IMR-90 (cell line): ENCODE results near the gene CHL1. TPM values are rescaled to one million over a fixed set of nuclear protein-coding genes. Genes with fewer than 3 reads are reported as not detected.

Experiments
- ATAC-seq: fragments of 200-7000 bp; cut with Tn5 transposase; 2 replicates; pipeline ENCODE4 v1.9.1; 2020; ENCODE audit warnings: low read depth, mild to moderate bottlenecking, moderate library complexity
- BruUV-seq: library from RNA; stranded (reverse); fragments of 400-500 nt; replicated peaks from 2 replicates; lab custom pipeline; 2021; lab: Mats Ljungman, UMichigan
- CTCF ChIA-PET: fragments of 300-600 bp; formaldehyde crosslinking; extraction: SDS; loops from one replicate; lab custom pipeline; 2021; ENCODE audit warnings: antibody characterized with exemption; lab: Yijun Ruan, JAX
- POLR2A ChIA-PET: fragments of 300-600 bp; sonication (Branson Sonifier 250); formaldehyde crosslinking; loops from one replicate; lab custom pipeline; 2022; ENCODE audit warnings: antibody characterized with exemption; ENCODE audit not compliant: unreplicated experiment; lab: Charles Lee
- DNase-seq: peaks from one replicate; pipeline ENCODE4 v3.0.0; 2013
- H2AFZ ChIP-seq: replicated peaks from 2 replicates; pipeline ENCODE3; 2013; ENCODE audit warnings: low read length, mild to moderate bottlenecking; ENCODE audit not compliant: poor library complexity
- H2AK5ac ChIP-seq: 2 replicates; pipeline ENCODE4 v1.6.1; 2013; ENCODE audit warnings: low read depth, low read length, inconsistent platforms
- H2AK9ac ChIP-seq: replicated peaks from 2 replicates; pipeline ENCODE3; 2013; ENCODE audit warnings: mild to moderate bottlenecking, low read depth, low read length, moderate library complexity; ENCODE audit not compliant: poor library complexity
- H2BK120ac ChIP-seq: 2 replicates; pipeline ENCODE4 v1.6.1; 2013; ENCODE audit warnings: low read depth, low read length, inconsistent platforms
- H2BK15ac ChIP-seq: 3 replicates; pipeline ENCODE4 v1.6.1; 2013; ENCODE audit warnings: low read depth, low read length, inconsistent platforms
- H2BK20ac ChIP-seq: 2 replicates; pipeline ENCODE4 v1.6.1; 2013; ENCODE audit warnings: low read depth, mild to moderate bottlenecking, inconsistent platforms, low read length, moderate library complexity
- H2BK5ac ChIP-seq: 2 replicates; pipeline ENCODE4 v1.6.1; 2013; ENCODE audit warnings: mild to moderate bottlenecking, low read depth, low read length, inconsistent platforms; ENCODE audit not compliant: poor library complexity, severe bottlenecking
- H3K14ac ChIP-seq: replicated peaks from 2 replicates; pipeline ENCODE4 v1.6.1; 2013; ENCODE audit warnings: low read depth, low read length, inconsistent platforms
- H3K18ac ChIP-seq: 2 replicates; pipeline ENCODE4 v1.6.1; 2013; ENCODE audit warnings: low read depth, low read length, control low read depth
- H3K23ac ChIP-seq: 2 replicates; pipeline ENCODE4 v1.6.1; 2013; ENCODE audit warnings: low read depth, low read length, inconsistent platforms
- H3K27ac ChIP-seq: 2 replicates; pipeline ENCODE4 v1.5.1; 2013; ENCODE audit warnings: mild to moderate bottlenecking, control low read depth, low read length; ENCODE audit not compliant: insufficient read depth
- H3K27me3 ChIP-seq: 2 replicates; pipeline ENCODE4 v1.6.1; 2013; ENCODE audit warnings: low read length; ENCODE audit not compliant: control insufficient read depth, insufficient read depth
- H3K36me3 ChIP-seq: 2 replicates; pipeline ENCODE4 v1.6.1; 2013; ENCODE audit warnings: low read length, mixed read lengths; ENCODE audit not compliant: control insufficient read depth, insufficient read depth
- H3K4ac ChIP-seq: 2 replicates; pipeline ENCODE4 v1.6.1; 2013; ENCODE audit warnings: low read depth, low read length, inconsistent platforms
- H3K4me1 ChIP-seq: 2 replicates; pipeline ENCODE4 v1.6.1; 2013; ENCODE audit warnings: low read length, mixed read lengths; ENCODE audit not compliant: control insufficient read depth, insufficient read depth
- H3K4me2 ChIP-seq: 2 replicates; pipeline ENCODE4 v1.6.1; 2013; ENCODE audit warnings: low read depth, mild to moderate bottlenecking, control low read depth, low read length, moderate library complexity
- H3K4me3 ChIP-seq: 2 replicates; pipeline ENCODE4 v1.5.1; 2013; ENCODE audit warnings: low read depth, mild to moderate bottlenecking, control low read depth, low read length, moderate library complexity; ENCODE audit not compliant: insufficient read depth
- H3K56ac ChIP-seq: 2 replicates; pipeline ENCODE4 v1.6.1; 2013; ENCODE audit warnings: low read length, inconsistent platforms; ENCODE audit not compliant: insufficient read depth; ENCODE audit errors: extremely low read depth
- H3K79me1 ChIP-seq, 2 experiments: 2 replicates each; pipeline ENCODE4 v1.6.1; 2013; ENCODE audit warnings: low read length in 2 of 2, inconsistent platforms in 1 of 2, low read depth in 1 of 2
- H3K9ac ChIP-seq: 2 replicates; pipeline ENCODE4 v1.6.1; 2013; ENCODE audit warnings: low read depth, low read length, control low read depth
- H3K9me1 ChIP-seq: 2 replicates; pipeline ENCODE4 v1.6.1; 2013; ENCODE audit warnings: low read length, inconsistent platforms; ENCODE audit not compliant: insufficient read depth
- H3K9me3 ChIP-seq: 2 replicates; pipeline ENCODE4 v1.6.1; 2013; ENCODE audit warnings: low read length; ENCODE audit not compliant: control insufficient read depth, insufficient read depth
- H4K20me1 ChIP-seq: 2 replicates; pipeline ENCODE4 v1.6.1; 2013; ENCODE audit warnings: low read length, inconsistent platforms; ENCODE audit not compliant: insufficient read depth
- H4K5ac ChIP-seq: 2 replicates; pipeline ENCODE4 v1.6.1; 2013; ENCODE audit warnings: mild to moderate bottlenecking, low read depth, low read length, control low read depth
- H4K8ac ChIP-seq, 2 experiments: 2 replicates each; pipeline ENCODE4 v1.6.1; 2013; ENCODE audit warnings: low read depth in 2 of 2, low read length in 2 of 2, control low read depth in 1 of 2, inconsistent platforms in 1 of 2
- H4K91ac ChIP-seq: 2 replicates; pipeline ENCODE4 v1.6.1; 2013; ENCODE audit warnings: low read depth, low read length, inconsistent platforms; ENCODE audit not compliant: insufficient read depth
- BHLHE40 ChIP-seq: fragments of 150-350 bp; IDR thresholded peaks from 2 replicates; pipeline ENCODE4 v1.6.1; 2016; ENCODE audit warnings: mild to moderate bottlenecking, low read depth, low read length
- CEBPB ChIP-seq: IDR thresholded peaks from 2 replicates; pipeline ENCODE4 v1.6.1; 2012; ENCODE audit warnings: low read depth, low read length, improper control_type of control experiment
- CHD1 ChIP-seq: IDR thresholded peaks from 2 replicates; pipeline ENCODE4 v1.6.1; 2012; ENCODE audit warnings: low read depth, low read length, improper control_type of control experiment
- FOS ChIP-seq: fragments of 150-350 bp; IDR thresholded peaks from 2 replicates; pipeline ENCODE4 v1.6.1; 2016; ENCODE audit warnings: low read depth, low read length
- MAFK ChIP-seq: IDR thresholded peaks from 2 replicates; pipeline ENCODE4 v1.6.1; 2012; ENCODE audit warnings: low read depth, low read length, improper control_type of control experiment
- MAZ ChIP-seq: IDR thresholded peaks from 2 replicates; pipeline ENCODE4 v1.6.1; 2012; ENCODE audit warnings: low read depth, mild to moderate bottlenecking, low read length, improper control_type of control experiment, moderate library complexity, borderline replicate concordance
- MXI1 ChIP-seq: IDR thresholded peaks from 2 replicates; pipeline ENCODE4 v1.6.1; 2012; ENCODE audit warnings: low read depth, mild to moderate bottlenecking, low read length, moderate library complexity, borderline replicate concordance
- NFE2L2 ChIP-seq: fragments of 150-350 bp; IDR thresholded peaks from 2 replicates; pipeline ENCODE4 v1.6.1; 2016; ENCODE audit warnings: low read depth, mild to moderate bottlenecking, low read length
- POLR2A ChIP-seq: IDR thresholded peaks from 2 replicates; pipeline ENCODE4 v1.6.1; 2012; ENCODE audit warnings: mild to moderate bottlenecking, low read depth, low read length
- RAD21 ChIP-seq: IDR thresholded peaks from 2 replicates; pipeline ENCODE4 v1.6.1; 2012; ENCODE audit warnings: low read length, improper control_type of control experiment
- RCOR1 ChIP-seq: IDR thresholded peaks from 2 replicates; pipeline ENCODE4 v1.6.1; 2012; ENCODE audit warnings: mild to moderate bottlenecking, low read length, improper control_type of control experiment; ENCODE audit not compliant: insufficient replicate concordance
- RFX5 ChIP-seq: IDR thresholded peaks from 2 replicates; pipeline ENCODE4 v1.8.0; 2012; ENCODE audit warnings: low read depth, mild to moderate bottlenecking, low read length, moderate library complexity
- SMC3 ChIP-seq: fragments of 150-350 bp; IDR thresholded peaks from 2 replicates; pipeline ENCODE4 v1.6.1; 2016; ENCODE audit warnings: low read depth, mild to moderate bottlenecking, antibody characterized with exemption, low read length, moderate library complexity
- WGBS, 2 experiments: methylation state at CpG; one replicate each; pipeline versions ENCODE4 v1.1.5 to v1.1.7; 2013; ENCODE audit warnings: missing lambda C conversion rate in 2 of 2; ENCODE audit not compliant: insufficient read length in 1 of 2; ENCODE audit errors: extremely low coverage in 2 of 2; 5-methylcytosine and 5-hydroxymethylcytosine counted together
- dilution Hi-C: fragments of 300-500 bp; cut with HindIII; formaldehyde crosslinking; loops from one replicate; pipeline ENCODE4 v1.14.3; 2018; ENCODE audit warnings: low sequenced_read_pairs; ENCODE audit not compliant: unreplicated experiment
- in situ Hi-C: fragments of 300-500 bp; cut with MboI; formaldehyde crosslinking; loops from 3 replicates; pipeline ENCODE4 v1.14.3; 2019; ENCODE audit warnings: low sequenced_read_pairs, inconsistent platforms, mixed read lengths
- intact Hi-C: fragments of 100-400 bp; cut with micrococcal nuclease; formaldehyde crosslinking; loops from 2 replicates; pipeline ENCODE4 v1.10.0; 2022
- polyA plus RNA-seq, 3 experiments: library from polyadenylated mRNA; depleted of rRNA; stranded (reverse); fragments of >200 nt; gene quantifications; 2 replicates each; pipeline ENCODE4 v1.2.3, GENCODE V29; 2012; ENCODE audit warnings: low replicate concordance in 1 of 3
- total RNA-seq: library from RNA; depleted of rRNA; stranded (reverse); fragments of >200 nt; gene quantifications from 2 replicates; pipeline ENCODE4 v1.2.3, GENCODE V29; 2012
- TF ChIP-seq, protein P1 (sequence below): fragments of 150-350 bp; IDR thresholded peaks from 2 replicates; pipeline ENCODE4 v1.6.1; 2016; ENCODE audit warnings: low read depth, mild to moderate bottlenecking, low read length, moderate library complexity, borderline replicate concordance
- TF ChIP-seq, protein P2 (sequence below): fragments of 150-350 bp; IDR thresholded peaks from 2 replicates; pipeline ENCODE4 v1.6.1; 2017; ENCODE audit warnings: mild to moderate bottlenecking, antibody characterized with exemption, low read length, low read depth
- TF ChIP-seq, protein P3 (sequence below): conservative IDR thresholded peaks from 2 replicates; pipeline ENCODE4 v1.5.1; 2012; ENCODE audit warnings: mild to moderate bottlenecking, low read depth, low read length, improper control_type of control experiment

Gene CHL1
- total and polyA plus RNA-seq, 2 of the 4 experiments (the other 2 are of a cell fraction): 0.38 to 1.6 TPM

DNA sequence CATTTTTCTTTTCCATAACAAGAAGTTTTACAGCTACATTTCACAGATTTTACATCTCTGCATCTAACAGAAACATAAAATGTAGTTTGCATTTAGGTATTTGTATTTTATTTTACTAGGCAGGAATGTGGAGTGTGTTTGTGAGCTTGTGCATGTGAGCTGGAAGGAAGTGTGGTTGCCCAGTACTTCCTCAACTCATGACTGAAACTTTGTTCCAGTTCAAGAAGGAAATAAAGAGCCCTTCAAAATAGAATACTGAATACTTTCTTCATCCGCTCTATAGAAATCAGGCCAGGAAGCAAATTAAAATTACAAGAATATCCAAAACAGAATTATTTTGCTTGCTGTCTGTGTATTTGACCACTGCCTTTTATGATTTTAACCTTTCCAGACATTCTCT lies 81.3 kb downstream of the CHL1 start:
- no peaks in the 10 kb centered on the region for H3K9me1 ChIP-seq
- in situ Hi-C loops (no loop called here), dilution Hi-C loops (no loop called here), intact Hi-C loops (no loop called here)
- H2BK20ac ChIP-seq: no peak overlapping the region
- no peak overlapping the region for H2AK9ac ChIP-seq
- H3K9ac ChIP-seq: no peak overlapping the region
- H2AK5ac ChIP-seq: no peak overlapping the region
- no peak overlapping the region for H3K4me2 ChIP-seq
- no peak overlapping the region for H4K8ac ChIP-seq
- H2BK120ac ChIP-seq: no peak overlapping the region
- no peak overlapping the region for H4K91ac ChIP-seq
- BruUV-seq: no TSS peak
- no peak for TF ChIP-seq SMC3
- TF ChIP-seq RAD21: no peak
- no peak for TF ChIP-seq CEBPB
- TF ChIP-seq, protein P1, sequence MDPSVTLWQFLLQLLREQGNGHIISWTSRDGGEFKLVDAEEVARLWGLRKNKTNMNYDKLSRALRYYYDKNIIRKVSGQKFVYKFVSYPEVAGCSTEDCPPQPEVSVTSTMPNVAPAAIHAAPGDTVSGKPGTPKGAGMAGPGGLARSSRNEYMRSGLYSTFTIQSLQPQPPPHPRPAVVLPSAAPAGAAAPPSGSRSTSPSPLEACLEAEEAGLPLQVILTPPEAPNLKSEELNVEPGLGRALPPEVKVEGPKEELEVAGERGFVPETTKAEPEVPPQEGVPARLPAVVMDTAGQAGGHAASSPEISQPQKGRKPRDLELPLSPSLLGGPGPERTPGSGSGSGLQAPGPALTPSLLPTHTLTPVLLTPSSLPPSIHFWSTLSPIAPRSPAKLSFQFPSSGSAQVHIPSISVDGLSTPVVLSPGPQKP: no peak
- TF ChIP-seq MXI1: no peak
- TF ChIP-seq, protein P2, sequence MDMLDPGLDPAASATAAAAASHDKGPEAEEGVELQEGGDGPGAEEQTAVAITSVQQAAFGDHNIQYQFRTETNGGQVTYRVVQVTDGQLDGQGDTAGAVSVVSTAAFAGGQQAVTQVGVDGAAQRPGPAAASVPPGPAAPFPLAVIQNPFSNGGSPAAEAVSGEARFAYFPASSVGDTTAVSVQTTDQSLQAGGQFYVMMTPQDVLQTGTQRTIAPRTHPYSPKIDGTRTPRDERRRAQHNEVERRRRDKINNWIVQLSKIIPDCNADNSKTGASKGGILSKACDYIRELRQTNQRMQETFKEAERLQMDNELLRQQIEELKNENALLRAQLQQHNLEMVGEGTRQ: no peak
- TF ChIP-seq POLR2A: no peak
- TF ChIP-seq NFE2L2: no peak
- TF ChIP-seq RCOR1: no peak
- no peak for TF ChIP-seq RFX5
- TF ChIP-seq MAFK: no peak
- TF ChIP-seq CHD1: no peak
- TF ChIP-seq MAZ: no peak
- TF ChIP-seq, protein P3, sequence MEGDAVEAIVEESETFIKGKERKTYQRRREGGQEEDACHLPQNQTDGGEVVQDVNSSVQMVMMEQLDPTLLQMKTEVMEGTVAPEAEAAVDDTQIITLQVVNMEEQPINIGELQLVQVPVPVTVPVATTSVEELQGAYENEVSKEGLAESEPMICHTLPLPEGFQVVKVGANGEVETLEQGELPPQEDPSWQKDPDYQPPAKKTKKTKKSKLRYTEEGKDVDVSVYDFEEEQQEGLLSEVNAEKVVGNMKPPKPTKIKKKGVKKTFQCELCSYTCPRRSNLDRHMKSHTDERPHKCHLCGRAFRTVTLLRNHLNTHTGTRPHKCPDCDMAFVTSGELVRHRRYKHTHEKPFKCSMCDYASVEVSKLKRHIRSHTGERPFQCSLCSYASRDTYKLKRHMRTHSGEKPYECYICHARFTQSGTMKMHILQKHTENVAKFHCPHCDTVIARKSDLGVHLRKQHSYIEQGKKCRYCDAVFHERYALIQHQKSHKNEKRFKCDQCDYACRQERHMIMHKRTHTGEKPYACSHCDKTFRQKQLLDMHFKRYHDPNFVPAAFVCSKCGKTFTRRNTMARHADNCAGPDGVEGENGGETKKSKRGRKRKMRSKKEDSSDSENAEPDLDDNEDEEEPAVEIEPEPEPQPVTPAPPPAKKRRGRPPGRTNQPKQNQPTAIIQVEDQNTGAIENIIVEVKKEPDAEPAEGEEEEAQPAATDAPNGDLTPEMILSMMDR: no peak
- no peak for TF ChIP-seq BHLHE40
- TF ChIP-seq FOS: no peak
- H3K23ac ChIP-seq: no peak overlapping the region
- WGBS, 2 experiments: 100% methylated on average over 1 of the region's 1 CpG; no CpG with 5 or more reads in 1 of the 2 experiments
- H2BK15ac ChIP-seq: no peak overlapping the region
- H3K27ac ChIP-seq: no peak overlapping the region
- H3K18ac ChIP-seq: no peak overlapping the region; the same call in 1 of the 2 replicates
- DNase-seq (no peak), ATAC-seq (no peak)
- H3K4me1 ChIP-seq: no peaks in the 10 kb centered on the region
- no peak overlapping the region for H4K5ac ChIP-seq
- H3K27me3 ChIP-seq: no peaks in the 10 kb centered on the region
- H3K4ac ChIP-seq: no peak overlapping the region
- H3K14ac ChIP-seq: no peak overlapping the region
- no peak overlapping the region for H3K56ac ChIP-seq
- no peak overlapping the region for H3K4me3 ChIP-seq
- no peaks in the 10 kb centered on the region for H4K20me1 ChIP-seq
- no peaks in the 10 kb centered on the region for H3K9me3 ChIP-seq
- no peak overlapping the region for H2AFZ ChIP-seq
- no peaks in the 10 kb centered on the region for H3K36me3 ChIP-seq
- ChIA-PET CTCF (no interaction called here), POLR2A (no interaction called here)
- no peak overlapping the region for H2BK5ac ChIP-seq
- no peaks in the 10 kb centered on the region for H3K79me1 ChIP-seq
